Measurements from ENCODE around the gene CCL17.

CCL17 gene

DNA sequence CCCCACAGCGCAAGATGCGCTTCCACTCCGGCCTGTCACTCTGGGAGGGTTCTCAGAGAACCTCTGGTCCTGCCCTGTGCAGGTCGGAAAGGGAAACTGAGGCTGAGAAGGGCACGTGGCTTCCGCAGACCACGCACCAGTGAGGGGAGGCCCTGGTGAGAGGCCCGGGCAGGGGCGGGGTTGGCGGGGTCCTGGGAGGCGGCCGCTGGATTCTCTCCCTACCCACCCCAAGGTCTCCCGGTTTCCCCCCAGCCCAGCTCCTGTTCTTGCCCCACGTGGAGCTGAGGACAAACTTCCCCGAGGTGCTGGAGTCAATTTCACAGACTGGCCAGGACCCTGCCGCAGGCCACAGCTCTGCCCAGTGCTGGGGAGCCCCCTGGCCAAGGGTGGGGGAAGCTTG, 11.5 kb downstream of the CCL17 start:
- H3K4me3 ChIP-seq (ENCODE audit: low read depth, low read length), result no peak overlapping the region
- TF ChIP-seq POLR2A (IDR thresholded peaks at IDR 0.05; ENCODE audit: extremely low read depth, insufficient read length), result no peak
- no peak for DNase-seq (ENCODE audit: low read depth)

GRCh38 chr16:57419506-57419905, 14.9 kb downstream of the CCL17 start:
- TF ChIP-seq POLR2A (IDR thresholded peaks at IDR 0.05; ENCODE audit: extremely low read depth, insufficient read length) (no peak), CTCF (IDR thresholded peaks at IDR 0.05; ENCODE audit: low read depth, low read length) (no peak), MYC (IDR thresholded peaks at IDR 0.05; ENCODE audit: low read depth, low read length) (no peak), MAX (IDR thresholded peaks at IDR 0.05; ENCODE audit: low read depth, low read length) (no peak)
- no peak for DNase-seq (ENCODE audit: low read depth)
- no peak overlapping the region for H3K4me3 ChIP-seq (ENCODE audit: low read depth, low read length)

- H3K4me3 ChIP-seq (ENCODE audit: low read depth, low read length), result no peak overlapping the region
- DNase-seq (ENCODE audit: low read depth), result peak; percentile 68
- no peak for TF ChIP-seq MYC (IDR thresholded peaks at IDR 0.05; ENCODE audit: low read depth, low read length)
- TF ChIP-seq MAX (IDR thresholded peaks at IDR 0.05; ENCODE audit: low read depth, low read length), result no peak
- TF ChIP-seq POLR2A (IDR thresholded peaks at IDR 0.05; ENCODE audit: extremely low read depth, insufficient read length), result no peak
- peak; percentile 82 for TF ChIP-seq CTCF (IDR thresholded peaks at IDR 0.05; ENCODE audit: low read depth, low read length)
Observed at GRCh38 chr16:57422026-57422944, 17.7 kb downstream of the CCL17 start.

DNA sequence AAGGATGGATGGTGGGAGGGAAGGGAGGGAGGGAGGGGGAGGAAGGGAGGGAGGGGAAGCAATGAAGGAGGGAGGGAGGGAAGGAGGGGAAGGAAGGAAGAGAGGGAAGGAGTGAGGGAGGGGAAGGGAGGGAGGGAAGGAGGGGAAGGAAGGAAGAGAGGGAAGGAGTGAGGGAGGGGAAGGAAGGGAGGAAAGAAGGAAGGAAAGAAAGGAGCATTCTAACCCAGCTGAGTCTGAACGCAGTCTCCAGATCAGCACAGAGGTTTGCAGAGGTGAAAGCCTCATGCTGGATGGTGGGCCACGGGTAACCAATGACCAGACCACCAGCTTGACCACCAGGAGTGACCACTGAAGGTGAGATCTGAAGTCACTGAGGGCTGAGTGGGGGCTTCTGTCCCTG, 18.6 kb downstream of the CCL17 start:
- H3K4me3 ChIP-seq (ENCODE audit: low read depth, low read length), result no peak overlapping the region
- DNase-seq (ENCODE audit: low read depth), result no peak
- TF ChIP-seq CTCF (IDR thresholded peaks at IDR 0.05; ENCODE audit: low read depth, low read length) (no peak), MYC (IDR thresholded peaks at IDR 0.05; ENCODE audit: low read depth, low read length) (no peak), MAX (IDR thresholded peaks at IDR 0.05; ENCODE audit: low read depth, low read length) (no peak), POLR2A (IDR thresholded peaks at IDR 0.05; ENCODE audit: extremely low read depth, insufficient read length) (no peak)

- no peak for DNase-seq (ENCODE audit: low read depth)
- no peak overlapping the region for H3K4me3 ChIP-seq (ENCODE audit: low read depth, low read length)
- TF ChIP-seq MYC (IDR thresholded peaks at IDR 0.05; ENCODE audit: low read depth, low read length), result no peak
- TF ChIP-seq MAX (IDR thresholded peaks at IDR 0.05; ENCODE audit: low read depth, low read length), result no peak
- TF ChIP-seq CTCF (IDR thresholded peaks at IDR 0.05; ENCODE audit: low read depth, low read length), result no peak
- TF ChIP-seq POLR2A (IDR thresholded peaks at IDR 0.05; ENCODE audit: extremely low read depth, insufficient read length), result no peak
Observed at GRCh38 chr16:57424583-57424982, 20.0 kb downstream of the CCL17 start.

- TF ChIP-seq POLR2A (IDR thresholded peaks at IDR 0.05; ENCODE audit: extremely low read depth, insufficient read length) (no peak), MYC (IDR thresholded peaks at IDR 0.05; ENCODE audit: low read depth, low read length) (no peak), MAX (IDR thresholded peaks at IDR 0.05; ENCODE audit: low read depth, low read length) (no peak)
Observed at GRCh38 chr16:57426356-57426755, 21.8 kb downstream of the CCL17 start.

More at GRCh38 chr16:57426356-57426755, 21.8 kb downstream of the CCL17 start:
- no peak overlapping the region for H3K4me3 ChIP-seq (ENCODE audit: low read depth, low read length)
- DNase-seq (ENCODE audit: low read depth), result no peak

Measured in NB4 (cell line).